ENCODE results near the gene CRYBB1. TPM values are rescaled to one million over a fixed set of nuclear protein-coding genes. Genes with fewer than 3 reads are reported as not detected.

CRYBB1 gene
- total and polyA plus RNA-seq, 8 donors: 0.79 to 1.5 (median 1.1) TPM

DNA sequence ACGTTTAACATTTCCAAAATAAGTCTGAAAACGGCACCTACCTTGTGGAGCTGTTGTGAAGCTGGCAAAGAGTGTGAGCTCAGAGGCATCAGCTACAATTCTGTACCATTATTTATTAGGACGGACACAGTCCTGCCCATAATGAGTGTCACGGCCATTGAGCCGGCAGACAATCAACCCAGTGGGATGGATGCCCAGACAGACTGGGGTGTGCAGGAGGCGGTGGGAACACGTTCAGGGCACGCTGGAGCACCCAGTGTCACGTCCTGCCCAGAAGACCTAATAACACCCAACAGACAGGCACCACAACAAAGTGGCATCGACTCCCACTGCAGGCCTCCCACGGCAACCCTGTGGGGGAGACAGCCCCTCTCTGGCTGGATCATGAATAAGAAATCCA, 62.3 kb downstream of the CRYBB1 start:
- Histone ChIP-seq H3K27me3 (no peaks in the 10 kb centered on the region), H3K4me3 (no peak overlapping the region), H3K9me3 (no peaks in the 10 kb centered on the region), H3K27ac (no peak overlapping the region), H3K4me1 (peaks cover 11 to 53% of the 10 kb centered on the region in 2 donors), H3K36me3 (peaks cover 0 to 11% of the 10 kb centered on the region in 2 donors)
- TF ChIP-seq, protein P1, sequence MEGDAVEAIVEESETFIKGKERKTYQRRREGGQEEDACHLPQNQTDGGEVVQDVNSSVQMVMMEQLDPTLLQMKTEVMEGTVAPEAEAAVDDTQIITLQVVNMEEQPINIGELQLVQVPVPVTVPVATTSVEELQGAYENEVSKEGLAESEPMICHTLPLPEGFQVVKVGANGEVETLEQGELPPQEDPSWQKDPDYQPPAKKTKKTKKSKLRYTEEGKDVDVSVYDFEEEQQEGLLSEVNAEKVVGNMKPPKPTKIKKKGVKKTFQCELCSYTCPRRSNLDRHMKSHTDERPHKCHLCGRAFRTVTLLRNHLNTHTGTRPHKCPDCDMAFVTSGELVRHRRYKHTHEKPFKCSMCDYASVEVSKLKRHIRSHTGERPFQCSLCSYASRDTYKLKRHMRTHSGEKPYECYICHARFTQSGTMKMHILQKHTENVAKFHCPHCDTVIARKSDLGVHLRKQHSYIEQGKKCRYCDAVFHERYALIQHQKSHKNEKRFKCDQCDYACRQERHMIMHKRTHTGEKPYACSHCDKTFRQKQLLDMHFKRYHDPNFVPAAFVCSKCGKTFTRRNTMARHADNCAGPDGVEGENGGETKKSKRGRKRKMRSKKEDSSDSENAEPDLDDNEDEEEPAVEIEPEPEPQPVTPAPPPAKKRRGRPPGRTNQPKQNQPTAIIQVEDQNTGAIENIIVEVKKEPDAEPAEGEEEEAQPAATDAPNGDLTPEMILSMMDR (IDR thresholded peaks at IDR 0.05): no peak
- no peak for ATAC-seq
- intact Hi-C loops (cut with DNase I): no loop called here
- no peak for DNase-seq

DNA sequence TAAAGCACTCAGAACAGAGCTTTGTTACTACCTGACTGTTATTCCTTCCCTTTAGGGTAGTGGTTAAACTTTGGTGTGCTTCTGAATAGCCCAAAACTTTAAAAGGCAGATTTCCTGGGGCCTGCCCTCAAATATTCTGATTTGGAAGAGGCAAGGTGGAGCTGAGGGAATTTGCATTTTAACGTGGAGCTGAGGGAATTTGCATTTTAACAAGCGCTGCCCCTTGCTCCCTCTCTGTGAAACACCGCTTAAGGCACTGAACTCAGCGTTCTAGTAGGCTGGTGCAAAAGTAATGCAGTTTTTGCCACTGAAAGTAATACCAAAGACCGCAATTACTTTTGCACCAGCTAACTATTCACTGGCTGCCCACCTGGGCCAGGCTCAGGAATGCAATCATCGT, 62.9 kb downstream of the CRYBB1 start:
- TF ChIP-seq, protein P1 (IDR thresholded peaks at IDR 0.05): no peak
- H3K27me3 ChIP-seq: no peaks in the 10 kb centered on the region
- no peak overlapping the region for H3K27ac ChIP-seq
- intact Hi-C loops (cut with DNase I): no loop called here
- no peak overlapping the region for H3K4me3 ChIP-seq
- peaks cover 0 to 11% of the 10 kb centered on the region in 2 donors for H3K36me3 ChIP-seq
- no peak for DNase-seq
- H3K4me1 ChIP-seq: peaks cover 17 to 48% of the 10 kb centered on the region in 2 donors
- no peaks in the 10 kb centered on the region for H3K9me3 ChIP-seq
- no peak for ATAC-seq

DNA sequence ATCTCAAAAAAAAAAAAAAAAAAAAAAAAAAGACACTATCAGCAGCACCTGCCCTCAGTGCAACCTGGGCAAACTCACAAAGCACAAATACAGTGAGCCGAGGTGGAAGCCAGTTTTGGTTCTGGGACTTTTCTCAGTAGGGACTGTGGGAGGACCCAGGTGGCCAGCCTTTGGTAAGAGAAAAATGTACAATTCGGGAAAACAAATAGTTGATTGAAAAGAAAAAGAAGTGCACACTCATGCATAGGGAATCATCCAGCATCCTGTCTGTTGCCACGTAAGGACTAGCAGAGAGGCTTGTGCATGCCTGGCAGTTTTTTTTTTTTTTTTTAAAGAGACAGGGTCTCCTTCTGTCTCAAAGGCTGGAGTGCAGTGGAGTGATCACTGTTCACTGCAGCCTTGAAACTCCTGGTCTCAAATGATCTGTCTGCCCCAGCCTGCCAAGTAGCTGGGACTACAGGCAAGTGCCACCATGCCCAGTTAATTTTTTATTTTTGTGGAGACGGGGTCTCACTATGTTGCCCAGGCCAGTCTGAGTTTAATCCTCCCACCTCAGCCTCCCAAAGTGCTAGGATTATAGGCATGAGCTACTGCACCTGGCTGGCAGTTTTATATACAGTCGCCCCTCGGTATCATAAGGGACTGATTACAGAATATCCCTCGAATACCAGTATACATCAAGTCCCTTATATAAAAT, 64.6 kb downstream of the CRYBB1 start:
- Histone ChIP-seq H3K4me1 (peaks cover 17 to 48% of the 10 kb centered on the region in 2 donors), H3K4me3 (no peak overlapping the region), H3K27ac (no peak overlapping the region), H3K27me3 (no peaks in the 10 kb centered on the region), H3K36me3 (peaks cover 0 to 11% of the 10 kb centered on the region in 2 donors), H3K9me3 (no peaks in the 10 kb centered on the region)
- TF ChIP-seq, protein P1 (IDR thresholded peaks at IDR 0.05): no peak
- DNase-seq (no peak), ATAC-seq (peak; percentile 16)
- intact Hi-C loops (cut with DNase I): no loop called here

DNA sequence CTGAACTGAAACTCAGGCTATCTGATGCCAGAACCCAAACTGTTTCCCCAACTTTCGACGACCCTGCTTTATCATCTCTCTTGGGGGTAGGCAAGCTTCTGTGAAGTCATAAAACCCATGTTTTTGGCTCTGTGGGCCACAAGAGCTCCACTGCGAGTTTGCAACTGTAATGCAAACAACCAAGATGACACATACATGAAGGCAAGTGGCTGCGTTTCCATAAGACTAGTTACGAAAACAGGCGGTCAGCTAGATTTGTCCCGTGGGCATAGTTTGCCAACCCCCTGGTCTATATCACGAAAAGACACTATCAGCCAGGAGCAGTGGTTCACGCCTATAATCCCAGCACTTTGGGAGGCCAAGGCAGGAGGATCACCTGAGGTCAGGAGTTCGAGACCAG, 65.4 kb downstream of the CRYBB1 start:
- H3K9me3 ChIP-seq: no peaks in the 10 kb centered on the region
- ATAC-seq: no peak
- H3K4me3 ChIP-seq: no peak overlapping the region
- H3K36me3 ChIP-seq: peaks cover 0 to 8% of the 10 kb centered on the region in 2 donors
- TF ChIP-seq, protein P1 (IDR thresholded peaks at IDR 0.05): no peak
- intact Hi-C loops (cut with DNase I): no loop called here
- no peak overlapping the region for H3K27ac ChIP-seq
- DNase-seq: no peak
- peaks cover 17 to 54% of the 10 kb centered on the region in 2 donors for H3K4me1 ChIP-seq
- no peaks in the 10 kb centered on the region for H3K27me3 ChIP-seq

DNA sequence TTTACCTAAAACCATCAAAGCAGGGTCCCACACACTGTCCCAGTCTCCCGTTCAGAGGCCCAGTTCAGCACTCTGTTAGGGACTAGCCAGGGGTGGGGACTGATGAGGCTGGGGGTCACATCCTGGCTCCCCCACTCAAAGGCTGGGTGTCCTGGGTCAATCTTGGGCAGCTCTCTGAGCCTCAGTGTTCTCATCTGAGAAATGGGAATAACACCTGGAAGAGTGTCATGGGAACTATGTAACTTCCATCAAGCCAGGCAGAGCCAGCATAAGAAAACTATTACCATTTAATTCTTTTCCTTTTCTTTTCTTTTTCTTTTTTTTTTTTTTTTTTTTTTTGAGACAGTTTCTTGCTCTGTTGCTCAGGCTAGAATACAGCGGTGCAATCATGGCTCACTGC, 66.3 kb downstream of the CRYBB1 start:
- no peaks in the 10 kb centered on the region for H3K9me3 ChIP-seq
- no peaks in the 10 kb centered on the region for H3K36me3 ChIP-seq
- TF ChIP-seq, protein P1 (IDR thresholded peaks at IDR 0.05): no peak
- DNase-seq (no peak), ATAC-seq (no peak)
- H3K4me1 ChIP-seq: peaks cover 24 to 63% of the 10 kb centered on the region in 2 donors
- no peak overlapping the region for H3K4me3 ChIP-seq
- intact Hi-C loops (cut with DNase I): no loop called here
- peak overlapping the region; percentile 60 to 78 for H3K27ac ChIP-seq
- no peaks in the 10 kb centered on the region for H3K27me3 ChIP-seq
